HG02973 (cell line): ENCODE measurements around the gene DDB1.
A peak's percentile ranks its signal among the peaks of the same experiment; 100 is the strongest.

Experiments
- ATAC-seq: cut with Tn5 transposase; IDR thresholded peaks from one replicate; pipeline ENCODE4 v1.9.1; 2021; ENCODE audit warnings: moderate library complexity; ENCODE audit not compliant: unreplicated experiment

Gene DDB1

GRCh38 chr11:61337706-61338470 is 5.0 kb upstream of the DDB1 start:
- ATAC-seq: no peak

GRCh38 chr11:61336171-61336935 is 3.4 kb upstream of the DDB1 start:
- peak; percentile 44 for ATAC-seq

- no peak for ATAC-seq
These were observed 2.4 kb upstream of the DDB1 start for GRCh38 chr11:61335355-61335710.

- ATAC-seq: no peak
These were observed 1.8 kb upstream of the DDB1 start for GRCh38 chr11:61334434-61335354.

GRCh38 chr11:61333550-61334433 is 887 bp upstream of the DDB1 start:
- ATAC-seq: no peak

- peak; percentile 3 for ATAC-seq
These were observed 566 bp downstream of the DDB1 start for GRCh38 chr11:61332281-61332796.

- no peak for ATAC-seq
These were observed 1.3 kb downstream of the DDB1 start for GRCh38 chr11:61331651-61332050.

GRCh38 chr11:61329871-61330270 is 3.0 kb downstream of the DDB1 start:
- no peak for ATAC-seq

- ATAC-seq: no peak
These were observed 4.6 kb downstream of the DDB1 start for GRCh38 chr11:61328351-61328750.

- ATAC-seq: no peak
These were observed 5.2 kb downstream of the DDB1 start for GRCh38 chr11:61327669-61328071.

- ATAC-seq: no peak
These were observed 7.1 kb downstream of the DDB1 start for GRCh38 chr11:61325649-61326414.

GRCh38 chr11:61315260-61315659 is 17.6 kb downstream of the DDB1 start:
- ATAC-seq: no peak

GRCh38 chr11:61310749-61311148 is 22.2 kb downstream of the DDB1 start:
- ATAC-seq: no peak

- ATAC-seq: no peak
These were observed 23.2 kb downstream of the DDB1 start for GRCh38 chr11:61309739-61310138.

GRCh38 chr11:61309141-61309540 is 23.8 kb downstream of the DDB1 start:
- no peak for ATAC-seq

GRCh38 chr11:61307354-61307753 is 25.6 kb downstream of the DDB1 start:
- ATAC-seq: no peak

- no peak for ATAC-seq
These were observed 26.7 kb downstream of the DDB1 start for GRCh38 chr11:61306221-61306620.

- no peak for ATAC-seq
These were observed 27.5 kb downstream of the DDB1 start for GRCh38 chr11:61305417-61305816.

- no peak for ATAC-seq
These were observed 29.2 kb downstream of the DDB1 start for GRCh38 chr11:61303725-61304124.
